ENCODE data around the gene B3GNT9.
A peak's percentile ranks its signal among the peaks of the same experiment; 100 is the strongest.

Gene B3GNT9

DNA sequence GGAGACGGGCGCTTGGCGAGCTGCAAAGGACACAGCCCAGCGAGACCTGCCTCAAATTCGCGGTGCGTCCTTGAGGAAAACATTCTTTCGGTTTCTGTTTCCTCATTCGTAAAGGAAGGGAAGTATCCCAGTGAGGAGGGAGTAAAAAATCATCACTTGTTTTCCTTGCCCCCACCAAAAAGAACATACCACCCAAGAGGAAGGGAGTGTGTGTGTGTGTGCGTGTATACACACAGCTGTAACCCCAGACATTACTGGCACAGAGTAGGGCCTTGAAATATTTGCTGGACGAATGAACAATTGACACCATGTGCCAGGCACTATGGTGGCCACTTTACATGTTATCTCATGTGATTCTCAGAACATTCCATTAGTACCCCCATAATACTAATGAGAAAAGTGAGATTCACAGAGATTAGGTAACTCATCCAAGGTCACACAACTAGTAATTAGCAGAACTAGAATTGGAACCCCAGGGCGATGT, 34.9 kb upstream of the B3GNT9 start:
- DNase-seq (ENCODE audit: low spot score): no peak
- FAIRE-seq: no peak

DNA sequence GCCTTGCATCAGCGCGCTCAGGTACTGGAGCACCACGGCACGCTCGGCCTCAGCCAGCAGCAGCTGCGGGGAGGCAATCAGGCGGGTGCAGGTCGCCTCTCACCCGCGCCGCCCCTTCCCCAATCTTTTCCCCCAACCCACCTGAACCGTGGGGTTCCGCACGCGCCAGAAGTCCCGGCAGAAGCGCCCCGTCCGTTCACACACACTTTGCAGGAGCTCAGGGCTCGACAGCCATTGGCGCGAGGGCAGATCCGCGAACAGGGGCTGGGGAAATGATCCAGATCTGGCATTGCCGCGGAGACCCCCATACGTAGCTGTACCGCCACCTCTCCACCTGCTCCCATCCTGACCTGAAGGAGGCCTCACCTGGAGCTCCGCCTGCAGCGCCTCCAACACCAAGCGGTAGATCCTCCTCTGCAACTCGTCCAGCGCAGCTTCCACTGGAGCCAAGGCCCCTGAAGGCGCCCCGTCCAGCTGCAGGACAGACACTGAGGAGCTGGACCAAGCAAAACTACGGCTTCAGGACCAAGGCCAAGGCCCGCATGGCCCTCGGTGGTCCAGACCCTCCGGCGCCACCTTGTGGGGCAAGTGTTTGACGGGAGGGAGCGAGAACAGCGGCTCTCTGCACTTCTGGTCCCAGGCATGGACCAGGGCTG, 34.3 kb upstream of the B3GNT9 start:
- peak; percentile 81 for DNase-seq (ENCODE audit: low spot score)
- FAIRE-seq: peak; percentile 96

GRCh38 chr16:67184453-67184994, 33.7 kb upstream of the B3GNT9 start:
- DNase-seq (ENCODE audit: low spot score): peak; percentile 59
- peak; percentile 23 for FAIRE-seq

- FAIRE-seq (peak; percentile 98), DNase-seq (ENCODE audit: low spot score) (peak; percentile 99)
These were observed 33.0 kb upstream of the B3GNT9 start, which contains the start of gene MATCAP1 for GRCh38 chr16:67183627-67184452. Gene MATCAP1, minus strand, starts transcription at chr16:67183963. Its CDS starts 3,353 bp downstream, at chr16:67180610.

GRCh38 chr16:67183284-67183626, 32.5 kb upstream of the B3GNT9 start:
- FAIRE-seq (no peak), DNase-seq (ENCODE audit: low spot score) (no peak)

DNA sequence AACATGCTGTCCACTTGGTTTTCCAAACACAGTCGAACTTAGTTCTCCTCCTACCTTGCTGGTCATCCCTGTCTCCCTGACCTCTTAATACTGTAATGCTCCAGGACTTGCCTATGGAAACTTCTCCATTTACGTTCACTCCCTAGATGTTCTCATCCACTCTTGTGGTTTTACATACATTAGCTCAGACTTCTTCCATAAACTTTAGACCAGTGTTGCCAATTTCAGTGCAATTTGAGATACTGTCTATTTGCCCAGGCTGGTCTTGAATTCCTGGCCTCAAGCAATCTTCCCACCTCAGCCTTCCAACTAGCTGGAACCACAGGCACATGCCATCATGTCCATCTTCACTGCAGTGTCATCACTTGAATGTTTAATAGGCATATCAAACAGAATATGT, 31.5 kb upstream of the B3GNT9 start:
- DNase-seq (ENCODE audit: low spot score): no peak
- no peak for FAIRE-seq

DNA sequence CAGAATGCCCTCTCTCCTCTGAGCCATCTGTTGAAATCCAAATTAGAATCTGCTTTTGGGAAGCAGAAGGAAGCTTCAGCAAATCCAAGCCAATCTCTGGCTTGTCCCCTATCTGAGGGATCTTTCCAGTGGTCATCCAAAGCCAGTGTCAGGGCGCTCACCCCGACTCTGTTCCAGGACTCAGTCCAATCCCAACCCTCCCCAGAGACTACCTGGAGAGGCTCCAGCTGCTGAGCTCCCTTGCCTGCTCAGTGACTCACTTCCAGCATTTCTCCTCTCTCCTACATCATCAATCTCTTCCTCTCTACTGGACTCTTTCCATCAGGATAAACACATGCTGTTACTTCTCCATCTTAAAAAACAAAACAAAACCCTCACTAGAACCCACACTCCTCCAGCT, 30.5 kb upstream of the B3GNT9 start:
- DNase-seq (ENCODE audit: low spot score) (no peak), FAIRE-seq (no peak)

DNA sequence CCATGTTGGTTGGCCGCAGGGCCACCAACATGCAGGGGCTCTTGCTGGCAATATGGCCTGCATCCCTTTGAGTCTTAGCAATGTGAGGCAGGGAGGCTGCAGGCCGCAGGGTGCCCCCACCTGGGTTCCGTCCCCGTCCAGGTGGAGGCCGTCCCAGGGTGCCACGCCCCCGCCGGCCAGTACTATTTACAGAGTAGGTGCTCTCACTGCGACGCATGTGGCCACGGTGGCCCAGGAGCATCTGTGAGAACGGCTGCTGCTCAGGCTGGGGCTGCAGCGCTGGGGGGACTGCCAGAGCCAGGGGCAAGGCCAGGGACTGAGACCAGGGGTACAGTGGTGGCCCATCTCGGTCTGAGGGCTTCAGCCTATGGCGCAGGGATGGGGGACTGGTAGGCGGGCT, 29.4 kb upstream of the B3GNT9 start:
- no peak for FAIRE-seq
- no peak for DNase-seq (ENCODE audit: low spot score)

DNA sequence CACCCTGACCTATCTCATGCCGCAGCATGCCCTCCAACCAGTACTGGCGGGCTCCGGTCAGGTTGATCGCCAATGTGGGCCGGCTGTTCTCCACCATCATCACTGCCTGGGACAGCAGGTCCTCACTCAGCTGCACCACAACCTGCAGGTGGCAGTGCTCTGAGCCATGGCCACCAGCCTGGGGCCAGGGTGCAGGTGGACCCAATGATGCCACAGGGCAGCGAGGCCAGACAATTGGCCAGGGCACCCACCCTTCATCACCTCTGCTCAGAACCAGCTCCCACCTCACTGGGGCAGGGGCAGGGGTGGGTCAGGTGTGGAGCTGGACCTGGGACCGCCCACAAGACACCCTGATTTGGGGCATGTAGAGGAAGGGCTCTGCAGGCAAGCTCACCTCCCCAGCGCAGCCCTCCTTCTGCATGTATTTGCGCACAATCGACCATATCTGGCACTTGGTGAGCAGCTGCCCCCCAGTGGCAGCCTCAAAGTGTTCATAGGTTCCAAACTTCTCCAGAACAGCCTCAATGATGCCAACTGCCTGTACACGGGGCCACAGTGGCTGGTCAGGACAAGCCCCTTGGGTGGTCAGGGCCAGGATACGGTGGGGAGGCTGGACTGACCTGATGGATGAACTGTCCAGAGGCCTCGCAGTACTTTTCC, 28.8 kb upstream of the B3GNT9 start:
- no peak for DNase-seq (ENCODE audit: low spot score)
- FAIRE-seq: no peak

- DNase-seq (ENCODE audit: low spot score) (no peak), FAIRE-seq (no peak)
These were observed 27.2 kb upstream of the B3GNT9 start for GRCh38 chr16:67177743-67178699.

DNA sequence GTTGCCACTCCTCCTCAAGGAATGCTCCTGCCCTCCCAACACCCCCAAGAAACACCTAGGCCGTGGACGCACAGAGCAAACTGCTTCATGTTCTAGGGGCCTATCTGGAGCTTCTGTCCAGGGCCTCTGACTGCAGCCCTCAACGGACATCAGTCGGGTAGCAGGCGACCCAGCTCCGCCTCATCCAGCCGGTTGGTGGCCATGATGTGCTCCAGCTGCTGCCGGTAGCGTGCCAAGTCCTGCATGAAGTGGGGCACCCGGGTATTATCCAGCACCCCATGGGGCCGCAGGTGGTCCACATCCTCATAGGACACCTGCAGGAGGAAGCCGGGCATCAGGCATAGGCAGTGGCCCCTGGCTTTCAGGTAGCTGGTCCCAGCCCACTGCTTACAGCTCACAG, 25.9 kb upstream of the B3GNT9 start:
- no peak for DNase-seq (ENCODE audit: low spot score)
- no peak for FAIRE-seq

- FAIRE-seq: no peak
- no peak for DNase-seq (ENCODE audit: low spot score)
These were observed 24.0 kb upstream of the B3GNT9 start for GRCh38 chr16:67174706-67175231.

GRCh38 chr16:67173808-67174705, 23.3 kb upstream of the B3GNT9 start:
- peak; percentile 57 for DNase-seq (ENCODE audit: low spot score)

GRCh38 chr16:67173323-67173722, 22.5 kb upstream of the B3GNT9 start:
- DNase-seq (ENCODE audit: low spot score) (no peak), FAIRE-seq (no peak)

More at GRCh38 chr16:67173808-67174705, 23.3 kb upstream of the B3GNT9 start:
- no peak for FAIRE-seq

- DNase-seq (ENCODE audit: low spot score) (no peak), FAIRE-seq (no peak)
These were observed 20.3 kb upstream of the B3GNT9 start for GRCh38 chr16:67170949-67171649.

DNA sequence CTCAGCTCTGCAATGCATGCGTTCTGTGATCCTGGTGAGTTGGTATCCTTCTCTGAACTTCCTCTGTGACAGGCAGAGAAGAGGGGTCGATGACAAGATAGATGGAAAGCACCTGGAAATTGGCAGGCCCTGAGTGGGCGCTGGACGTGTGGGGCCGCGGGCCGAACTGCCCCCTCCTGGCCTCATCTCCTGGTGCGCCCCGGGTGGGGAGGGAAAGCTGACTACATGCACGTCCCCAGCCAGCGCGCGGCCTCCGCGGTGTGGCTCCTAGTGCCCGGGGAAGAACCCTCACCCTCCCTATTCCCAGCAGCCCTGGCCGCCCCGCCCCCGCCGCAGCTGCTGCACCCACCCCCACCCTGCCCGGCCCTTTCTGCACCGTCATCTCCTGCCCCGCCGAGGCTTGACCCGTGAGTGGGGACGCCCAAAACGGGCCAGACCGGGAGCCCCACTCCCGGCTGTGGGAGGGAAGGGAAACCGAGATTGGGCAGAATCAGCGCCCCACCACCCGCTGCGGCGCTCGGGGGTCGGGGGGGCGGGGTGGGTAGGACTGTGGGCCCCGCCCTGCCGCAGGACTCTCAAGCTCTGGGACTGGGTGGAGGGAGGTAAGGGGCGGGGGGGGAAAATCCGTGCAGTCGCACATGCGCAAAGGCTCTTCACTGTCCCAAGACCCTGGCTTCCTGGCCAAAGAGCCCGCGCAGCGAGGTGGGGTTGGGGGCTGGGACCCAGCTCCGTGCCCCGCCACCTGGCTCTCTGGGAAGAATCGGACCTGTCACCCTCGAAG, 19.6 kb upstream of the B3GNT9 start, which contains the start of gene NOL3:
NOL3 (plus strand) TSS at position 371 of the 781 bp plus-strand sequence.
- FAIRE-seq (no peak), DNase-seq (ENCODE audit: low spot score) (peak; percentile 91)

- DNase-seq (ENCODE audit: low spot score) (peak; percentile 40), FAIRE-seq (no peak)
These were observed 18.9 kb upstream of the B3GNT9 start for GRCh38 chr16:67169642-67170167.

DNA sequence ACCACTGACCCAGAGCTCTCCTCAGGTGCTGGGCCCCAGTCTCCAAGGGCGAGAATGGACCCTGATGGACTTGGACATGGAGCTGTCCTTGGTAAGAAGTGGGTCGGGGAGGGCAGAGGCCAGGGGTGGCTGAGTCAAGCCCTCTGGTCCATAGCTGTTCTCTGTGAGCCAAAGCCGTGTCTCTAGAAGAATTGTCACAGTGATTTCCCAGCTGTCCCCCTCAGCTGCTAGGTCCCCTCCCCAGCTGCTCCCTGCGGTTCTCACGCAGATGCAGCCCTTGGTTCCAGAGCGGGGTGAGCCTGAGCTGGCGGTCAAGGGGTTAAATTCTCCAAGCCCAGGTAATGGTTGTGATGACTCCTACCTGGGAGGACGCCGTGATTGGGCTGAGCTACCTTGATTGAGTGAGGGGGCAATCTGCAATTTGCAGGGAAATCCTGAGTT, 18.2 kb upstream of the B3GNT9 start:
- no peak for DNase-seq (ENCODE audit: low spot score)
- no peak for FAIRE-seq

Data from urothelium cell line (cell line).